ENCODE measurements around the gene CHST8. TPM values are rescaled to one million over a fixed set of nuclear protein-coding genes. Genes with fewer than 3 reads are reported as not detected.

Gene CHST8
- total RNA-seq, 2 experiments from 2014 or later = not detected

DNA sequence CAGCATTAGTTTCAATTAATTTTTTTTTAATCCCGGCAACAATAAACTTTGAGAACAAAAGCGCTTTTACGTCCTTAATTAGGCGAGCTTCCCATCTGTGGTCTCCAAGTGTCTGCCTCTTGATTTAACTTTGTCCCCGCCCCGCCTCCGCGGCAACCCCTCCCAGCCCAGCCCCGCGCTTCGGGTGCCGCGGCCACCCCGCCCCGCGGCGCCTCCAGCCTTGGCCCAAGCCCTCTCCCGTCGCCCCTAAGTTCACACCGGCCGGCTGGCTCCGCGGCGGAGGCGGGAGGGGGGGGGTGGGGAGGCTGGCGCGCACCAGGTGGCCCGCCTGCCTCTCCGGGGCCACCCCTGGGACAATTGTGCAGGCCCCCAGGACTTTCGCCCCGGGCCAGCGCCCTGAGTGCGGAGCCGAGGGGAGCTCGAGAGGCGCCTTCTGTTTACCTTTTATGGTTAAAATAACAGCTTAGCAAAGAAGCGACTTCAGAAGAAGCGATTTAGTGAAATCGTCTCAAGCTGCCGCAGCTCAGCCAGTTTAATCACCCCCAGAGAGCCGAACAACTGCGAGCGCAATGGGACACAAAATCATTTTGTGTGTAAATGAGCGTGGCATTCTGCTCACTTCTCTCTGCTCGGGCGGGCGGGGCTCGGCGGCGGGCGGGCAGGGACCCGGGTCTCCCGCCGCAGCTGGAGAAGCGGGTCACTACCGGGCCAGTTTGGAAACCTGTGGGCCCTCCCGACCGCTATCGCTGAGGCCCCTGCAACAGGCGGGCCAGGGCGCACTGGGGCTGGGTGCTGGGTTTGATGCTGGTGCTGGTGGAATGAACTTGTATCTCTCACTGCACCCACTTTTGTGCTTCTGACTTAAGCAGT is 176.3 kb downstream of the CHST8 start:
- DNase-seq (peak in 4 of 14 experiments; percentile 24 to 58 (median 42)), ATAC-seq (ENCODE audit: poor library complexity) (no peak)
- H3K27ac Mint-ChIP-seq = no peak overlapping the region
- Histone ChIP-seq H3K9me3 (ENCODE audit: control insufficient read depth in 1 of 2, insufficient read depth in 1 of 2, low read length in 2 of 2) (no peaks in the 10 kb centered on the region), H3K27me3 (ENCODE audit: control insufficient read depth in 1 of 2, insufficient read depth in 2 of 2, low read length in 2 of 2) (peaks cover 15 to 29% of the 10 kb centered on the region in 2 experiments), H3K36me3 (ENCODE audit: insufficient read depth, low read length) (no peaks in the 10 kb centered on the region), H3K27ac (ENCODE audit: low read depth in 1 of 2, low read length in 2 of 2) (no peak overlapping the region), H3K4me3 (ENCODE audit: low read length) (peak overlapping the region; percentile 58), H3K4me1 (ENCODE audit: insufficient read depth, low read length) (peaks cover 26% of the 10 kb centered on the region)
- ChIA-PET POLR2A (interaction anchor here (1.4 to 1.6 kb wide), 4 partner anchors 13 to 21 kb away, joined by 3 to 8 read pairs (median 4); no protein-coding TSS in a partner anchor), CTCF (interaction anchor here (5.3 kb wide), 1 partner anchor 20 kb away, joined by 27 read pairs; no protein-coding TSS in a partner anchor)
- no peaks in the 10 kb centered on the region for H3K4me1 Mint-ChIP-seq (ENCODE audit: low read depth)
- H3K27me3 Mint-ChIP-seq = peaks cover 33% of the 10 kb centered on the region
- TF ChIP-seq, protein P1, sequence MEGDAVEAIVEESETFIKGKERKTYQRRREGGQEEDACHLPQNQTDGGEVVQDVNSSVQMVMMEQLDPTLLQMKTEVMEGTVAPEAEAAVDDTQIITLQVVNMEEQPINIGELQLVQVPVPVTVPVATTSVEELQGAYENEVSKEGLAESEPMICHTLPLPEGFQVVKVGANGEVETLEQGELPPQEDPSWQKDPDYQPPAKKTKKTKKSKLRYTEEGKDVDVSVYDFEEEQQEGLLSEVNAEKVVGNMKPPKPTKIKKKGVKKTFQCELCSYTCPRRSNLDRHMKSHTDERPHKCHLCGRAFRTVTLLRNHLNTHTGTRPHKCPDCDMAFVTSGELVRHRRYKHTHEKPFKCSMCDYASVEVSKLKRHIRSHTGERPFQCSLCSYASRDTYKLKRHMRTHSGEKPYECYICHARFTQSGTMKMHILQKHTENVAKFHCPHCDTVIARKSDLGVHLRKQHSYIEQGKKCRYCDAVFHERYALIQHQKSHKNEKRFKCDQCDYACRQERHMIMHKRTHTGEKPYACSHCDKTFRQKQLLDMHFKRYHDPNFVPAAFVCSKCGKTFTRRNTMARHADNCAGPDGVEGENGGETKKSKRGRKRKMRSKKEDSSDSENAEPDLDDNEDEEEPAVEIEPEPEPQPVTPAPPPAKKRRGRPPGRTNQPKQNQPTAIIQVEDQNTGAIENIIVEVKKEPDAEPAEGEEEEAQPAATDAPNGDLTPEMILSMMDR (IDR thresholded peaks at IDR 0.05) = no peak
- H3K9me3 Mint-ChIP-seq = no peaks in the 10 kb centered on the region
- no peaks in the 10 kb centered on the region for H3K36me3 Mint-ChIP-seq (ENCODE audit: low read depth)
- intact Hi-C loops (cut with DNase I, micrococcal nuclease) = loop anchor here in 1 of 2 experiments (5.0 kb wide), 1 partner anchor 349 kb away; no protein-coding TSS in a partner anchor
- H3K4me3 Mint-ChIP-seq = peak overlapping the region; percentile 80

DNA sequence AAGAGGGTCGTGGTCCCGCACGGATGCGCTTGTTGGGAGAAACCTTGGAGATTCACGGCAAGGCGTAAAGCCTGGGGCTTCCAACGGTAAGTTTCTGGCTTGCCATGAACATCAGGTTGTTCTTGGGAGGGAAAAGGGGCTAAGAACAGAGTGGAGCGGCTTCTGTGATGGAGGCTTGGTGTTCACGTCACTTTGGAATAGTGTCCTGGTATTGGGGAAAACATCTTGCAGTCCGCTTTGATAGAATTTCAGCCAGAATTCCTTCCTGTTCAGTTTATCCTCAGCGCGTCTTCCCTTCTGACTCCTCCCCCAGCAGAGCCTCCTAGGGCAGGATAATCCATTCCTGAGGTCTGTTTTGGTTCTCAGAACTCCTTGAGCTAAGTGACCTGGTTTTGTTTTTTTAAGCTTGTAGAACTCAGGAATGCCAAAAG is 176.9 kb downstream of the CHST8 start:
- H3K27me3 Mint-ChIP-seq = peaks cover 26% of the 10 kb centered on the region
- TF ChIP-seq, protein P1 (IDR thresholded peaks at IDR 0.05) = no peak
- no peaks in the 10 kb centered on the region for H3K36me3 Mint-ChIP-seq (ENCODE audit: low read depth)
- H3K9me3 Mint-ChIP-seq = no peaks in the 10 kb centered on the region
- intact Hi-C loops (cut with DNase I, micrococcal nuclease) = loop anchor here in 1 of 2 experiments (5.0 kb wide), 1 partner anchor 349 kb away; no protein-coding TSS in a partner anchor
- peak overlapping the region; percentile 60 for H3K4me3 Mint-ChIP-seq
- H3K4me1 Mint-ChIP-seq (ENCODE audit: low read depth) = no peaks in the 10 kb centered on the region
- DNase-seq (no peak), ATAC-seq (ENCODE audit: poor library complexity) (no peak)
- Histone ChIP-seq H3K27ac (ENCODE audit: low read depth in 1 of 2, low read length in 2 of 2) (no peak overlapping the region), H3K36me3 (ENCODE audit: insufficient read depth, low read length) (no peaks in the 10 kb centered on the region), H3K9me3 (ENCODE audit: control insufficient read depth in 1 of 2, insufficient read depth in 1 of 2, low read length in 2 of 2) (no peaks in the 10 kb centered on the region), H3K27me3 (ENCODE audit: control insufficient read depth in 1 of 2, insufficient read depth in 2 of 2, low read length in 2 of 2) (peaks cover 13 to 22% of the 10 kb centered on the region in 2 experiments), H3K4me3 (ENCODE audit: low read length) (no peak overlapping the region), H3K4me1 (ENCODE audit: insufficient read depth, low read length) (peaks cover 26% of the 10 kb centered on the region)
- H3K27ac Mint-ChIP-seq = no peak overlapping the region
- CTCF ChIA-PET = interaction anchor here (5.3 kb wide), 1 partner anchor 21 kb away, joined by 27 read pairs; no protein-coding TSS in a partner anchor
- POLR2A ChIA-PET = interaction anchor here (1.5 to 1.6 kb wide), 2 partner anchors 12 to 21 kb away, joined by 4 read pairs; no protein-coding TSS in a partner anchor

DNA sequence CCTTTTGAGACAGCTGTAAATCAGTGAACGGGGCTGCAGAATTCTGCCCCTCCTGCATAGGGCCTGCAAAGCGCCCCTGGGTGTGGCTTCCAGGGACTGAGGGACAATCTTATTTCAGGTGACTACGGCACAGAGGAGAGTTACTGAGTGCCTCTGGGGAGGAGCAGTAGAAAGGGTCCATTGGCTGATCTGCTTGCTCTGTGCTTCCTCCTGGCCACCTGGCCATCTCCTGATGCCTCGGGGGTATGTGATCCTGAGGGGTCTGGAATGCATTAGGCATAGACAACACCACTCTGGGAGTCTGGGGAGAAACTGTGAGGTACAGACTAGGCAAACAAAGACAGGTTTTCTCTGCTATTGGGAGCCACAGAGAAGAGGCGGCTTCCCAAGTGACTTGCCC is 177.7 kb downstream of the CHST8 start:
- Histone ChIP-seq H3K9me3 (ENCODE audit: control insufficient read depth in 1 of 2, insufficient read depth in 1 of 2, low read length in 2 of 2) (no peaks in the 10 kb centered on the region), H3K4me1 (ENCODE audit: insufficient read depth, low read length) (peaks cover 25% of the 10 kb centered on the region), H3K4me3 (ENCODE audit: low read length) (no peak overlapping the region), H3K36me3 (ENCODE audit: insufficient read depth, low read length) (no peaks in the 10 kb centered on the region), H3K27ac (ENCODE audit: low read depth in 1 of 2, low read length in 2 of 2) (no peak overlapping the region), H3K27me3 (ENCODE audit: control insufficient read depth in 1 of 2, insufficient read depth in 2 of 2, low read length in 2 of 2) (peaks cover 11 to 14% of the 10 kb centered on the region in 2 experiments)
- TF ChIP-seq, protein P1 (IDR thresholded peaks at IDR 0.05) = no peak
- Mint-ChIP-seq H3K36me3 (ENCODE audit: low read depth) (no peaks in the 10 kb centered on the region), H3K4me3 (peak overlapping the region; percentile 25), H3K9me3 (no peaks in the 10 kb centered on the region), H3K4me1 (ENCODE audit: low read depth) (no peaks in the 10 kb centered on the region), H3K27ac (no peak overlapping the region), H3K27me3 (peaks cover 19% of the 10 kb centered on the region)
- ChIA-PET CTCF (no interaction called here), POLR2A (no interaction called here)
- DNase-seq (no peak), ATAC-seq (ENCODE audit: poor library complexity) (no peak)
- intact Hi-C loops (cut with DNase I, micrococcal nuclease) = loop anchor here in 1 of 2 experiments (5.0 kb wide), 1 partner anchor 348 kb away; no protein-coding TSS in a partner anchor

Data from CD4-positive, alpha-beta T cell (primary cell).